Stimulated activated CD8-positive, alpha-beta memory T cell treated with anti-CD3 and anti-CD28 coated beads, Interleukin-4, amount 100 ng/mL, for 4 hours (primary cell): ENCODE data around the gene KRT8.
"Not testable (repeated sequence)": the region's sequence is repeated elsewhere in the genome, so short reads cannot be mapped to it uniquely, and the experiment has no call there.

Source experiments
- DNase-seq, 2 donors: peaks; one replicate each; pipeline ENCODE4 v3.0.0-alpha.2; 2020; ENCODE audit warnings: low read depth in 2 of 2, low spot score in 1 of 2

Gene KRT8

GRCh38 chr12:52904509-52905300, at the start of gene KRT8:
Gene KRT8 (minus strand): TSS chr12:52905076. CDS start chr12:52904981, 95 bp downstream.
- DNase-seq = not testable (repeated sequence)

GRCh38 chr12:52953181-52953841, 48.4 kb upstream of the KRT8 start:
- DNase-seq = no peak

DNA sequence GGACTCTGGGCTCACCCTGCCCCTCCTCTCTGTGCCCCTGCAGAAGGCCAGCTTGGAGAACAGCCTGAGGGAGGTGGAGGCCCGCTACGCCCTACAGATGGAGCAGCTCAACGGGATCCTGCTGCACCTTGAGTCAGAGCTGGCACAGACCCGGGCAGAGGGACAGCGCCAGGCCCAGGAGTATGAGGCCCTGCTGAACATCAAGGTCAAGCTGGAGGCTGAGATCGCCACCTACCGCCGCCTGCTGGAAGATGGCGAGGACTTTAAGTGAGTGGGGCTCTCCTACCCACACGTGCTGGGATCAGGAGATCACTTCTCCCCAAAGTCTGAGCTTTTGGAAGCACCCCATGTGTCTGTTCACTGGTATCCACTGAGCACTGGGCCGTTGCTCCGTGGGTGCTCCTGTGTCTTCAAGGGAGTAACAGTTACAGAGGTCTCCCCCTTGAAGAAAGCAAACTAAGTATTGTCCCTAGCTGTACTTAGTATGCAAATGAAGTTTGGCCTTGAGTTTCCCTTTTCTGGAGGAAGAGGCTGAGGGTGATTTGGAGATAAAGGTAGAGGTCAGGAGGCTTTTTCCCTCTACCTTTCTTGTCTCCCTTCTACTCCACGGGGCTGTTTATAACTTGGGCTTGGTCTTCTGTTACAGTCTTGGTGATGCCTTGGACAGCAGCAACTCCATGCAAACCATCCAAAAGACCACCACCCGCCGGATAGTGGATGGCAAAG, 47.4 kb upstream of the KRT8 start:
- DNase-seq = no peak

- no peak for DNase-seq
These were observed 46.8 kb upstream of the KRT8 start for GRCh38 chr12:52951640-52952039.

DNA sequence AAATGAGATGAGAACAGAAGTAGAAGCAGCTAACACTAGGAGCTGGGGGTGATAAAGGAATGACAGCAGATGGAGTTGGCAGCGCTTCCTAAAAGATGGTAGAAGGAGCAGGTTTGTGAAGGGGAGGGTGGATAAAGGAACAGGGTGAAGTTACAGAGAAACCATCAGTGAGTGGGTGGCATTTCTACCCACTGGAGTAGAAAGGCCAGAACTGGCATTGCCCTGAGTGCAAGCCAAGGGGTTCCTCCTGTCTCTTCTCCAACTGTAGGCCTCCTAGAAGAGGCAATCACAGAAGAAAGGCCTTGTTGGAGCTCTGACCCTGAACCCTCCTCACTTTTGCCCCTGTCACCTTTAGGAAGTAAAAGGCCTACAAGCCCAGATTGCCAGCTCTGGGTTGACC, 46.2 kb upstream of the KRT8 start:
- DNase-seq = no peak

GRCh38 chr12:52950553-52950952, 45.7 kb upstream of the KRT8 start:
- DNase-seq = no peak

- DNase-seq = no peak
These were observed 44.8 kb upstream of the KRT8 start for GRCh38 chr12:52949413-52950331.

DNA sequence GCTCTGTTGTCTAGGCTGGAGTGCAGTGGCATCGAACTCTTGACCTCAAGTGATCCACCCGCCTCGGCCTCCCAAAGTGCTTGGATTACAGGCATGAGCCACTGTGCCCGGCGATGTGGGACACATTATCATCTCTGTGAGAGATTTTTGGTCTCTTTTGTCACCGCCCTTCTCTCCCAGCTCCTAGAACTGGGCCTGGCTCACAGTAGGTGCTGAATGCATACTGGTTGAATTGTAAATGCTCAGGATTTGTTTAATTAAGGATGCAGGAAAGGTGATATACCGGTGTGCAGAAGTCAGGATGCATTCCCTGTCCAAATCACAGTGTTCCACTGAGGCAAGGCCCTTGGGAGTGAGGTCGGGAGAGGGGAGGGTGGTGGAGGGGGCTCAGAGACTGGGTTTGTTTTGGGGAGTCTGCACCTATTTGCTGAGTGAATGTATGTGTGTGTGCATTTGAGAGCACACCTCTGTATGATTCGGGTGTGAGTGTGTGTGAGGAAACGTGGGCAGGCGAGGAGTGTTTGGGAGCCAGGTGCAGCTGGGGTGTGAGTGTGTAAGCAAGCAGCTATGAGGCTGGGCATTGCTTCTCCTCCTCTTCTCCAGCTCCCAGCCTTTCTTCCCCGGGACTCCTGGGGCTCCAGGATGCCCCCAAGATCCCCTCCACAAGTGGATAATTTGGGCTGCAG, 43.0 kb upstream of the KRT8 start:
- DNase-seq = no peak

DNA sequence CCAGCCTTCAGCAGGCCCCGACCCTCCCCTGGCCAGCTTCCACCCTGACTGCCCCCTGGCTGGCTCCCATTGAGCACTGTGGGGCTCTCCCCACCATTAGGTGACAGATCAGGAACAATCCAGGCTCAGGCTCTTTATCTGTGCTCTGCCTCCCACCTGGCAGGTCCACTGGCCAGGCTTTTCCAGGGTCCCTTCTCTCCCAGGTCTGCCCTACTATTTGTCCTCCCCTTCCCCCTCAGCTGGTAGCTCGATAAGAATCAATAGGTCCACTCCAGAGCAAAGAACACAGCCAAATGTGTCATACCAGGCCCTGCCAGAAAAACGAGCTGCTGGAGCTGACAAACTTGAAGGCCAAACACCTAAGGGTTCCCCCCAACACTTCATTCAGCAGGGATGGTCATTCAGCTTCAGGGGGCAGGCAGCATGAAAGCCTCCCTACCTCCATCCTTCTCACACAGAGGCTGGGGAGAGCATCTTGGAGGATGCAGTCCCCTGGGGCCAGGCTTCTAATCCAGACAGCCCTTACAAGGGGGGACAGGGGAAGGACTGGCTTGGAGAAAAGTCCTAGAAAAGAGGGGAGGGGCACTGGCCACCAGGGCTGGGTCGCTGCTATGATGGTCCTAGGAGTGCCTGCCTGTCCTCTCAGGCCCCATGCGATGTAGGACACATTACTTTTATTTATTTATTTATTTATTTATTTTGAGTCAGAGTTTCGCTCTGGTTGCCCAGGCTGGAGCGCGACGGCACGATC, 42.1 kb upstream of the KRT8 start:
- DNase-seq = no peak

- DNase-seq = no peak
These were observed 41.5 kb upstream of the KRT8 start for GRCh38 chr12:52946334-52946733.

DNA sequence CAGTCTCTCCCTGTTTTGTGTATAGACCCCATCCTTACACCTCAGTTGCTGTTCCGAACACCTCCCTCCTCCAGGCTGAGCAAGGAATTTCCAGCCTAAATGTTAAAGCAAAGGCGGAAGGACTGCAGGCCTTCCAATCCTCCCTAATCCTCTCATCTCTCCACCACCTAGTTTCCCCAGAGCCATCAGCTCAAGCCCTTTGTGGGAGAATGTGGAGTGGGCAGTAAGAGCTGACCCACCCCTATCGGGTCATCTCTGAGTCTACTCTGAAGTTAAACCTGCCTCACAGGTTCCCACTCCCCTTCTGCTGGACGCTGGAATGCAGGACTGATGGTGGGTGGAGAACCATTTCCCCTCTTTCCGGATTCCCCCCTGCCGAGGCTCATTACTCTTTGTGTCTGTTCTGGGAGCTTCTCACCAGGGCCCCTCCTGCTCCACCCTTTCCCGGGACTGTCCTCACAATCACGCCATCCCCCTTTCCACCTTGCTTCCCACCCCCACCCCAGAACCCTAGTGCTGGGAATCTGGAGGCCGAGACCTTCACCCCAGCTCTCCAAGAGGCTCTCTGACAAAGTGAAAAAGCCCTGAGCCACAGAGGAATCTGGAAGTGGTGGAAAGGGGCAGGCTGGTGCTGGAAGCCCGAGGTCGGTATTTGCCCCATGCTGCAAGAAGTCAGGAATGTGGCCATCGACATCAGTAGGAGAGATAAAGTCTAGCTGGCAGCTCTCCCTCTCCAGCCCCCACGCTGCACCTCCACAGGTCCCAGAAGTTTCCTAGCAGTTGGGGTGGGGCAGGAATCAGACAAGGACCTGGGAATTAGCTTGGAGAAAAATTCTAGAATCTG, 40.7 kb upstream of the KRT8 start:
- DNase-seq = no peak

DNA sequence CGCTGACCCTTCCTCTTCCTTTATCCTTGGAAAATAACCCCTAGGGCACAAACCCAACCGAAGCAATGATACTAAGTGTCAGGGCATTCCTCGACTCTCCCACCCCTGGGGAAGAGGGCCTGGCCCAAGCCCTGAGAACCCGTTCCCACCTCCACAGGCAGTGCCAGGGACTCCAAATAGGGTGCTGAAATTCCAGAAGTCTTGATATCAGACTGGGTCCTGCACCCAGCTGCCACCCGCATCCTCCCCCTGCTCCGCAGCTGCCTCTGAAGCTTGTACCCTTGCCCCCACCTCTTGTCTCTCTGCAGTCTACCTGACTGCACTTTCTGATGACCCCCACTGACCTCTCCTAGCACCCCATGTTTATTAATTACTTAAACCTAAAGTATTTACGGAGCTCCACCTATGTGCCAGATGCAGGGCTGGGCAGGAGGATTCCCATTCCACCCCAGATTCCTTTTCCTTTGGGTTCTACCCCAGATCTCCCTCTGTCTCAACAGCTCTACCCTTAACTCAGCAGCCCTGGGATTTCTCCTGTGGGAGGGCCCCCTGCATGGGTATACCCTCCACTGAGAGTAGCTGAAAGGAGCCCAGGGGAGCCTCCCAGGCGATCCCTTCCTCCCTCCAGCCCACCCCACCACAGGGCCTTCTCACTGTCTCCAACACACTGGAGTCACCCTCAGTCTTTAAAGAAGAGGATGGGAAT, 40.0 kb upstream of the KRT8 start:
- DNase-seq = no peak

DNA sequence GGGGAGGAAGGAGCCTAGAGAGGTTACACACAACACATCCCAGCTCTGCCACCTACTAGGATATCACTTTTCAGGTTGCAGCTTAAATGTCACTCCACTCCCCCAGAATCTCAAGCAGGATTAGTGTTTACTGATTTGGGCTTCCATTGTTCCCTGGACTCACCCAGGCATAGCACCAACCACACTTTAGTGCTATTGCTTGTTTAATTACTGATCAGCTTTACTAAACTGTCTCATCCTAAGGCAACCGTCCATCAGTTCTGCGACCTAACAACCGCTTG, 38.0 kb upstream of the KRT8 start:
- DNase-seq = no peak

GRCh38 chr12:52942066-52942900, 37.4 kb upstream of the KRT8 start:
- no peak for DNase-seq

DNA sequence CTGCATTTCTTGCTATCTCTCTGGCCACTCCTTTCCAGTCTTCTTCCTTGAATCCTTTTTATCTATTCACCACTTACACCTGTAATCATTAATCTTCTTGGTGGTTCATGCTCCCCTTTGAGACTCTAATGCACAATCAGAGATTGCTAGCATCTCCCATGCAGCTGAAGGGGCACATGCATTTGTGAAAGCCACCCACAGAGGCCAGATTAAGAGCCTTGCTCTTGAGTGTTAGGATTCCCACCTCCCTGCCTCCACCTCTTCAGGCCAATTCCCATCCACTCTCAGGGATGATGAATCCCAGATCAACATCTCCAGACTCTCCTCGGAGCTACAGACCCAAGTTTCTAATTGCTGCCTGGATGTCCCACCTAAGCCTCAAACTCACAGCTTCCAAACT, 24.7 kb upstream of the KRT8 start:
- no peak for DNase-seq

GRCh38 chr12:52927964-52928363, 23.1 kb upstream of the KRT8 start:
- DNase-seq = no peak

DNA sequence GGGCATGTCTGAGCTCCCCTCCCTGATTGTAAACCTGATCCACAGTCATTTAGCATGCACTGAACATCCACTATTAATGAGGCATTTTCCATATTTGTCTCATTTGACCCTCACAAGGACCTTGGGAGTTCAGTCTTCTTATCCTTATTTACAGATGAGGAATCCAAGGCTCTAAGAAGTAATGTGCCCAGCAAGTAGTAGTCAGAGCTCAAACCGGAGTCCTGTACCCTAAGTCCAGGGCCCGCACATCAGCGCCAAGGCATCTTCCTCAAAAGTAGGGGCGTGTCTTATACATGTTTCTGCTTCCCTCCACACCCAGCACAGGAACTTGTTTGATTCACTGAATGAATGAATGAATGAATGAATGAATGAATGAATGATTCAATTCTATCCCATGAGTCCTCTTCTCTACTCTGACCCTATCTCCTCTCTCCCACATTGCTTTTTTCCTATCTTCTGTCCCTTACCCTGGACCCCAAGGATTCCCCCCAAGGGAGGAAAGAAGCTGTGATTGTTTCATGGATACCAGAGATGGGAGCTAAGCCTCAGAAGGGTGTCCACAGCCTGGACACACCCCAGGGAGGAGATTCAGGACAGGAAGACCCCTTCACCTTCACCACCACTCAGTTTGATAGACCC, 21.8 kb upstream of the KRT8 start:
- no peak for DNase-seq
